Cardiac fibroblast (primary cell): Measurements from ENCODE around the gene PLEKHH1.

ENCODE experiments used
- DNase-seq, 2 donors: peaks; one replicate each; pipeline versions ENCODE4 v3.0.0 to v3.0.0-alpha.2; 2010; ENCODE audit warnings: low read depth in 2 of 2
- H3K4me3 ChIP-seq, 2 donors: replicated peaks in 1 of 2; 1 replicate in 1 of 2; 2 replicates in 1 of 2; pipeline ENCODE4 v1.5.1; 2011; ENCODE audit warnings: low read depth in 2 of 2, low read length in 2 of 2, mild to moderate bottlenecking in 2 of 2, moderate library complexity in 1 of 2
- CTCF ChIP-seq: IDR thresholded peaks from one replicate; pipeline ENCODE4 v1.5.1; 2011; ENCODE audit warnings: low read depth, mild to moderate bottlenecking, low read length, inconsistent platforms

Gene PLEKHH1

GRCh38 chr14:67490196-67490595, 42.9 kb upstream of the PLEKHH1 start:
- H3K4me3 ChIP-seq: no peak overlapping the region
- no peak for DNase-seq
- no peak for TF ChIP-seq CTCF

- H3K4me3 ChIP-seq: no peak overlapping the region
- DNase-seq: no peak
- no peak for TF ChIP-seq CTCF
These were observed 41.8 kb upstream of the PLEKHH1 start for GRCh38 chr14:67491285-67491684.

- no peak for TF ChIP-seq CTCF
- DNase-seq: no peak
- no peak overlapping the region for H3K4me3 ChIP-seq
These were observed 41.2 kb upstream of the PLEKHH1 start for GRCh38 chr14:67491741-67492507.

- no peak for TF ChIP-seq CTCF
- DNase-seq: no peak
- no peak overlapping the region for H3K4me3 ChIP-seq
These were observed 40.6 kb upstream of the PLEKHH1 start for GRCh38 chr14:67492538-67492937.

GRCh38 chr14:67493092-67493717, 39.9 kb upstream of the PLEKHH1 start:
- TF ChIP-seq CTCF: no peak

GRCh38 chr14:67495827-67496226, 37.3 kb upstream of the PLEKHH1 start:
- no peak overlapping the region for H3K4me3 ChIP-seq
- no peak for TF ChIP-seq CTCF
- DNase-seq: no peak

More at GRCh38 chr14:67493092-67493717, 39.9 kb upstream of the PLEKHH1 start:
- DNase-seq: no peak
- H3K4me3 ChIP-seq: no peak overlapping the region
